Smooth muscle cell (in vitro differentiated cells): ENCODE data around the gene CAMSAP1. TPM values are rescaled to one million over a fixed set of nuclear protein-coding genes. Genes with fewer than 3 reads are reported as not detected.

Experiments used
- DNase-seq: peaks from one replicate; lab custom pipeline; 2025; ENCODE audit not compliant: unreplicated experiment; lab: John Stamatoyannopoulos, UW
- H2AFZ ChIP-seq: fragments of 200-600 bp; sonication (generic); 2 replicates; pipeline ENCODE4 v1.6.0; 2016; ENCODE audit warnings: antibody characterized with exemption, low read depth, mild to moderate bottlenecking
- H3F3A ChIP-seq: fragments of 200-600 bp; sonication (generic); 2 replicates; pipeline ENCODE4 v1.6.0; 2017; ENCODE audit warnings: antibody characterized with exemption, low read depth
- H3K27ac ChIP-seq: fragments of 200-600 bp; sonication (generic); 2 replicates; pipeline ENCODE4 v1.5.1; 2016; ENCODE audit warnings: low read depth, mild to moderate bottlenecking
- H3K27me3 ChIP-seq: fragments of 200-600 bp; sonication (generic); 2 replicates; pipeline ENCODE4 v1.6.1; 2016; ENCODE audit warnings: low read depth, mild to moderate bottlenecking
- H3K36me3 ChIP-seq: fragments of 200-600 bp; sonication (generic); 2 replicates; pipeline ENCODE4 v1.5.1; 2016; ENCODE audit warnings: low read depth
- H3K4me1 ChIP-seq: fragments of 200-600 bp; sonication (generic); 2 replicates; pipeline ENCODE4 v1.5.1; 2016; ENCODE audit warnings: low read depth
- H3K4me2 ChIP-seq: fragments of 200-600 bp; sonication (generic); 2 replicates; pipeline ENCODE4 v1.6.0; 2016; ENCODE audit warnings: mild to moderate bottlenecking
- H3K4me3 ChIP-seq: fragments of 200-600 bp; sonication (generic); 2 replicates; pipeline ENCODE4 v1.5.1; 2016; ENCODE audit warnings: mild to moderate bottlenecking
- H3K79me2 ChIP-seq: fragments of 200-600 bp; sonication (generic); 2 replicates; pipeline ENCODE4 v1.6.0; 2016; ENCODE audit warnings: low read depth, mild to moderate bottlenecking
- H3K9ac ChIP-seq: fragments of 200-600 bp; sonication (generic); 2 replicates; pipeline ENCODE4 v1.6.0; 2016; ENCODE audit warnings: low read depth
- H3K9me3 ChIP-seq: fragments of 200-600 bp; sonication (generic); replicated peaks from 2 replicates; pipeline ENCODE4 v1.5.1; 2016; ENCODE audit warnings: low read depth
- H4K20me1 ChIP-seq: fragments of 200-600 bp; sonication (generic); 2 replicates; pipeline ENCODE4 v1.6.0; 2016; ENCODE audit warnings: low read depth
- WGBS: methylation state at CpG from one replicate; pipeline ENCODE4 v1.1.7; 2016; ENCODE audit warnings: low lambda C conversion rate; 5-methylcytosine and 5-hydroxymethylcytosine counted together
- polyA plus RNA-seq: library from polyadenylated mRNA; unstranded; fragments of >200 nt; fragmentation: Nextera tagmentation; extraction: Ambion mirVana; gene quantifications from 2 replicates; pipeline ENCODE4 v1.2.1, GENCODE V29; 2016
- total RNA-seq: library from RNA; depleted of rRNA; stranded (reverse); fragments of >200 nt; gene quantifications from 2 replicates; pipeline ENCODE4 v1.2.3, GENCODE V29; 2014
- TF ChIP-seq, protein P1 (sequence below): fragments of 200-600 bp; sonication (generic); IDR thresholded peaks from 2 replicates; pipeline ENCODE4 v1.5.1; 2017; ENCODE audit warnings: borderline replicate concordance, mild to moderate bottlenecking, antibody characterized with exemption; ENCODE audit not compliant: insufficient read depth, poor library complexity, severe bottlenecking

CAMSAP1 gene
- total and polyA plus RNA-seq, 2 experiments from 2014 or later = 5.4 to 17.8 TPM

DNA sequence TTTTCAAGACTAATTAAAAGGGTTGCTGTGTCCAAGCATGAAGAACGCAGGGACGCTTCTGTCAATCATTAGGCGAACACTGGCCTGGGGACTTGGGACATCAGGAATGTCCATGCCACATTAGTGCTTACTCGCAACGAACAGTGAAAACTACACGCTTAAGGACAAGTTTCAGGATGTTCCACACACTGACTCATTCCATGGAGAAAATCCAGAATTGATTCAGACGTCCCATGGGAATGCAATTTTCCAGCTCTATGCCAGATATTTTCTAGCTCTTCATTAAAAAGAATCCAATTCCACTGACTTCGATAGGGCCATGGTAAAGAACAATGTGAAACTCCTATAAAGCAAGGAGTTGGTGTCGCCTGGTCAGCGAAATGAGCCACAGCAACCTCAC lies 98.2 kb downstream of the CAMSAP1 start:
- H3K9ac ChIP-seq = no peak overlapping the region
- no peaks in the 10 kb centered on the region for H3K79me2 ChIP-seq
- H3K9me3 ChIP-seq = no peaks in the 10 kb centered on the region
- H2AFZ ChIP-seq = no peak overlapping the region
- no peak overlapping the region for H3K4me3 ChIP-seq
- H3K27ac ChIP-seq = no peak overlapping the region
- DNase-seq = no peak
- TF ChIP-seq, protein P1, sequence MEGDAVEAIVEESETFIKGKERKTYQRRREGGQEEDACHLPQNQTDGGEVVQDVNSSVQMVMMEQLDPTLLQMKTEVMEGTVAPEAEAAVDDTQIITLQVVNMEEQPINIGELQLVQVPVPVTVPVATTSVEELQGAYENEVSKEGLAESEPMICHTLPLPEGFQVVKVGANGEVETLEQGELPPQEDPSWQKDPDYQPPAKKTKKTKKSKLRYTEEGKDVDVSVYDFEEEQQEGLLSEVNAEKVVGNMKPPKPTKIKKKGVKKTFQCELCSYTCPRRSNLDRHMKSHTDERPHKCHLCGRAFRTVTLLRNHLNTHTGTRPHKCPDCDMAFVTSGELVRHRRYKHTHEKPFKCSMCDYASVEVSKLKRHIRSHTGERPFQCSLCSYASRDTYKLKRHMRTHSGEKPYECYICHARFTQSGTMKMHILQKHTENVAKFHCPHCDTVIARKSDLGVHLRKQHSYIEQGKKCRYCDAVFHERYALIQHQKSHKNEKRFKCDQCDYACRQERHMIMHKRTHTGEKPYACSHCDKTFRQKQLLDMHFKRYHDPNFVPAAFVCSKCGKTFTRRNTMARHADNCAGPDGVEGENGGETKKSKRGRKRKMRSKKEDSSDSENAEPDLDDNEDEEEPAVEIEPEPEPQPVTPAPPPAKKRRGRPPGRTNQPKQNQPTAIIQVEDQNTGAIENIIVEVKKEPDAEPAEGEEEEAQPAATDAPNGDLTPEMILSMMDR = no peak
- H3K4me2 ChIP-seq = no peak overlapping the region
- H4K20me1 ChIP-seq = no peaks in the 10 kb centered on the region
- peaks cover 16% of the 10 kb centered on the region for H3K36me3 ChIP-seq
- H3K27me3 ChIP-seq = no peaks in the 10 kb centered on the region
- 95% methylated on average over 10 of the region's 10 CpGs for WGBS
- no peaks in the 10 kb centered on the region for H3K4me1 ChIP-seq
- H3F3A ChIP-seq = no peaks in the 10 kb centered on the region

DNA sequence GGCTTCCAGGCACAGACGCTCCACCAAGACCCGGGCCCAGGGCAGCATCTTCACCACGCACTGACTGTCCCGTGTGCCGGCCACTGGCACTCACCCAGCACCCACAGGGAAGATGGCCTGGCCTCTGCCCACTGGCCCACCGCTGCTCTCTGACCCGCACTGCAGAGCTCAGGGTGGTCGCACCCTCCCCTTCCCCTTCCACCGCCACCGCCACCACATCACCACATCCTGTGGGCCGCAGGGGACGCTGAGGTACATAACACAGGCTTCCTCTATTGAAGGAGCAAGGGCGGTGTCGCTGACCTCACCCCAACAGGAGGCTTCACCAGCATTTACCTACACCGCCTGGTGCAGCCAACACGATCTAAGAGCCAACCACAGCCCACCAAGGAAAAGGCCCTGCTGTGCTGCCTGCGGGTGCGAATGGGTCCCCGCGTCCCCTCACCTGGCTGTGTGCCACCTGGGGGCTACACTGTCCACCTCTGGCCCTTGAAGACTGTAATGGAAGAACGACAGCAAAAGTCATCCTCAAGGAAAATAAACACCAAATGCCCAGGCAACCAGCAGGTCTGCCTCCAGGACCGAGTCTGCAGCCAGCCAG lies 101.8 kb downstream of the CAMSAP1 start:
- Histone ChIP-seq H3K79me2 (no peaks in the 10 kb centered on the region), H2AFZ (no peak overlapping the region), H3F3A (no peaks in the 10 kb centered on the region), H3K27me3 (no peaks in the 10 kb centered on the region), H3K4me3 (no peak overlapping the region), H3K4me1 (no peaks in the 10 kb centered on the region), H3K36me3 (peaks cover 2% of the 10 kb centered on the region), H3K27ac (peak overlapping the region; percentile 28), H3K9me3 (no peaks in the 10 kb centered on the region), H3K9ac (no peak overlapping the region), H3K4me2 (no peak overlapping the region), H4K20me1 (no peaks in the 10 kb centered on the region)
- DNase-seq = no peak
- 92% methylated on average over 19 of the region's 22 CpGs for WGBS
- TF ChIP-seq, protein P1 = no peak

DNA sequence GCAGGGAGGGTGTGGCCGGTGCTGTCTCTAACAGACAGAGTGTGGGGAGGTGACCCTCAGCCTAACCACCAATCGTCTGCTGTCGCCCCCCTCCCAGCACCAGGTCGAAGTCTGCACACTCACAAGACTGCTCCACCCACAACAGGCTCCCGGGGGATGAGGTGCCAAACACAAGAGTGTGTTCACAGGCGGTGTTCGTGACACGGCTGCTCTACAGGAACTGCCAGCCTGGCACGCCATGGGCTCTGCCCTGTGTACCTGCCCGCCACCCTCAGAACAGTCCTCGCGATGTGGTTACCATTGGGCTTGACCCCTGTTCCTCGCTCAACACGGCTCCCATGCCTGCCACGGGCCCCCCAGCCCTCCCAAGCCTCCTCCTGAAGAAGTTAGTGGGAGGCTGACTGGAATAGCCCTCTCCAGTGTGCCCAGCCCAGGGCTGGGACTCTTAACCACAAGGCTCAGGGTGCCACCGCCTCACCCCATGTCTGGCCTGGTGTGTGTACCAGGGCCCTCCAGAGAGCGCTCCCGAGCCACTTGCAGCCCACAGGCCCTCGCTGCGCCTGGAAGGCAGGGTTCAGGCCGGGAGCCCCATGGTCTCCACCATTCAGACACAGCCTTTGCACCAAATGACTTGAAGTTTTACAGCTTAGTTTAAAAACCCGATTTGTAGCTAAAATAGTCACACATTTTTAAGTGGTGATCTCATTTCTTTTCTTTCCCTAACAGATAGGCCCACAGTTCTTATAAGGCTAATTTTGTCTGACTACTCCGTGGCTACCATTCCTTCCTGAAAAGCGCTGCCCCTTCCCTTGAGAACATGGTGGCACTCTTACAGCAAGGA lies 102.5 kb downstream of the CAMSAP1 start:
- TF ChIP-seq, protein P1 = no peak
- H3K27ac ChIP-seq = peak overlapping the region; percentile 28
- H2AFZ ChIP-seq = no peak overlapping the region
- H4K20me1 ChIP-seq = no peaks in the 10 kb centered on the region
- no peaks in the 10 kb centered on the region for H3F3A ChIP-seq
- H3K36me3 ChIP-seq = no peaks in the 10 kb centered on the region
- H3K4me1 ChIP-seq = no peaks in the 10 kb centered on the region
- H3K9ac ChIP-seq = no peak overlapping the region
- 84% methylated on average over 24 of the region's 24 CpGs for WGBS
- H3K79me2 ChIP-seq = no peaks in the 10 kb centered on the region
- H3K4me2 ChIP-seq = no peak overlapping the region
- no peak overlapping the region for H3K4me3 ChIP-seq
- no peaks in the 10 kb centered on the region for H3K9me3 ChIP-seq
- H3K27me3 ChIP-seq = no peaks in the 10 kb centered on the region
- DNase-seq = no peak
